HG03097 (cell line): ENCODE results near the gene C2CD3.
A peak's percentile ranks its signal among the peaks of the same experiment; 100 is the strongest.
"Not testable (repeated sequence)": the region's sequence is repeated elsewhere in the genome, so short reads cannot be mapped to it uniquely, and the experiment has no call there.

Source experiments
- ATAC-seq: cut with Tn5 transposase; IDR thresholded peaks from one replicate; pipeline ENCODE4 v1.9.1; 2021; ENCODE audit not compliant: unreplicated experiment, low FRiP score

Gene C2CD3

GRCh38 chr11:73990730-73991129, 180.1 kb downstream of the C2CD3 start:
- no peak for ATAC-seq

GRCh38 chr11:73989156-73989555, 181.6 kb downstream of the C2CD3 start:
- no peak for ATAC-seq

- no peak for ATAC-seq
Observed at GRCh38 chr11:73988227-73988626, 182.6 kb downstream of the C2CD3 start.

- not testable (repeated sequence) for ATAC-seq
Observed at GRCh38 chr11:73985661-73986060, 185.1 kb downstream of the C2CD3 start.

- ATAC-seq = no peak
Observed at GRCh38 chr11:73983741-73984538, 186.9 kb downstream of the C2CD3 start.

GRCh38 chr11:73982990-73983740, 187.6 kb downstream of the C2CD3 start:
- peak; percentile 67 for ATAC-seq

GRCh38 chr11:73982595-73982989, 188.2 kb downstream of the C2CD3 start, which contains the start of gene UCP2:
Gene UCP2 (minus strand): TSS chr11:73982843. CDS start chr11:73978378, 4,465 bp downstream.
- ATAC-seq = peak; percentile 37

GRCh38 chr11:73981051-73981805, 189.6 kb downstream of the C2CD3 start:
- ATAC-seq = no peak

GRCh38 chr11:73980001-73980961, 190.5 kb downstream of the C2CD3 start:
- no peak for ATAC-seq

GRCh38 chr11:73978576-73979086, 192.2 kb downstream of the C2CD3 start:
- ATAC-seq = no peak

- no peak for ATAC-seq
Observed at GRCh38 chr11:73977856-73978519, 192.8 kb downstream of the C2CD3 start.

- no peak for ATAC-seq
Observed at GRCh38 chr11:73976451-73977151, 194.2 kb downstream of the C2CD3 start.

- no peak for ATAC-seq
Observed at GRCh38 chr11:73975479-73975757, 195.4 kb downstream of the C2CD3 start.

GRCh38 chr11:73974604-73975478, 196.0 kb downstream of the C2CD3 start:
- no peak for ATAC-seq

GRCh38 chr11:73972620-73973449, 198.0 kb downstream of the C2CD3 start:
- ATAC-seq = no peak

- no peak for ATAC-seq
Observed at GRCh38 chr11:73972187-73972586, 198.6 kb downstream of the C2CD3 start.

- no peak for ATAC-seq
Observed at GRCh38 chr11:73971175-73971719, 199.6 kb downstream of the C2CD3 start.
